AG08395 (cell line): Measurements from ENCODE around the gene GALNT16.
"Not testable (repeated sequence)": the region's sequence is repeated elsewhere in the genome, so short reads cannot be mapped to it uniquely, and the experiment has no call there.

Experiments used
- DNase-seq: peaks from one replicate; pipeline ENCODE4 v3.0.0; 2012; ENCODE audit warnings: mixed read lengths, low spot score

GALNT16 gene

DNA sequence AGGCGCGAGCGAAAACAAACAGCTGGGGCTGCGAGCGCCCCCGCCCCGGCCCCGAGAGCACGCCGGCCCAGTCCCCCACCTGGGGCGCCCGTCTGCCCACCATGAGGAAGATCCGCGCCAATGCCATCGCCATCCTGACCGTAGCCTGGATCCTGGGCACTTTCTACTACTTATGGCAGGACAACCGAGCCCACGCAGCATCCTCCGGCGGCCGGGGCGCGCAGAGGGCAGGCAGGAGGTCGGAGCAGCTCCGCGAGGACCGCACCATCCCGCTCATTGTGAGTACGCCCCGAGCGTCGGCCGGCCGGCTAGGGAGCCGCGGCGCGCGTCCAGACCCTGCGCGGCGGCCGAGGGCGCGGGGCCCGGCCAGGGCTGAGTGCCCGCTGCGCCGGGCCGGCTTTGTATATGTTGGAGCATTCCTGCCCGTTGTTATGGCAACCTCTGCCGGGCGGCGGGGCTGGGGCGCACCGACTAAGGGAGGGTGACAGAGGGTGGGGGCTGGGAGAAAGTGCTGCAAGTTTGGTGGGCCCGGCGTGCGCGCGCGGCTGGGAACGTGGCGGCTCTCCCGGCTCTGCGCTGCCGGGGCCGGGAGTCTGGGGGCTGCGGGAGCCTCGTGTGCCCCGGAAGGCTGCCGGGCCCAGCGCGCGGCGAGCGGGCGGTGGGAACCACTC lies 367 bp downstream of the GALNT16 start:
- DNase-seq: peak; percentile 8

DNA sequence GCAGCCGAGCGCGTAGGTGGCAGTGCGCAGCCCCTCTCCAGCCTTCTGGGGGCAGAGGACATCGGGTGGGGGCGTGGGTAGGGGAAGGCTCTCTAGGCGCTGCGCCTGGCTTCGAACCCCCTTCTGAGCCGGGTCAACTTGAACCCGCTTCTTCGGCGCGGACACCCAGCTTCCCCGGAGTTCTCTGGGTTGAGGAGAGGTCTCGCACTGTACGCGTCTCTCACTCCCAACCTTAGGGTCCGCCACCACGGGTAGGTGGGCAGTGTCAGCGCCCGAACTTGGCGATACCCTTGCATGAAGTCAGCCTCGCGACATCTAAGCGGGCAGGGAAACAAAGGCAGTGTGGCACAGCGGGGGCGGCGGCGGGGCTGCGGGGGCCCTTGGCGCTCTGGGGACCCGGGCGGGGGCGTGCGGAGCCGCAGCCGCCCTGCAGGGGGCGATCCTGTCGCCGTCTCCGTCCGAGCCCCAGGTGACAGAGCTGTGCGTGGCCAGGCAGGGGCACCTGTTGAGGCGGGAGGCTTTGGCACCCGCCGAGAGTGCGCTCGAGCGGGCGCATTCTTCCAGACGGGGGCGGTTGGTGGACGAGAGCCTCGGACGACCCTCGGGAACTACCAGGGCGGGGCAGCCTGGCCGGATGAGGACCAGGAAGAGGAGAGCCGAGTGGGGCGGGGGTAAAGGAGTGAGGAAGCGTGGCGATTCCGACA lies 1.1 kb downstream of the GALNT16 start:
- DNase-seq: no peak

DNA sequence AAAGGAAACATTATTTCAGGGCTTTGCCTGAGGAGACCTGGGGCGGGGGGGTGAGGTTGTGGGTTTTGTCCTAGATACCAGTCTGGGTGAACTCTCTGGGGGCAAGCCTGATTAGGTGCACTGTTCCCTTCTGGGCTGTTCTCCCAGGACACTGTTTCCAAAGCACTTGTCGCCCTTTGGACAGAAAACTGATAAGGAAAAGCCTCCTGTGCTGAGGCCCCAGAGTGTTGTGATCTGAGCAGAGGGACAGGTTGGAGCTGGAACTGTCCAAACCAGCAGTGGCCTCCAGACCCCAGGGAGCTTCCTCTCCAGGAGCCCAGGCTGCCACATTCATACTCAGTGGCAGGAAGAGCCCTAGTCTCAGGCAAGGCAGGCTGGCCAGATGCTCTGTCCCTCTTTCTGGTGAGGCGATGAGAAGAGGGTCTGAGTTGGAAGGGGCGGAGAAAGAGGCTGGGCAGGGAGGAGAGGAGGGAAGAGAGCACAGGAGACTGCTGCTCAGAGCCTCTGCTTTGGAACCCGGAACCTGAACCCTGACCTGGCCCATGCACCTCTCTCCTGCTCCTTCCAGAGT lies 1.9 kb downstream of the GALNT16 start:
- no peak for DNase-seq

DNA sequence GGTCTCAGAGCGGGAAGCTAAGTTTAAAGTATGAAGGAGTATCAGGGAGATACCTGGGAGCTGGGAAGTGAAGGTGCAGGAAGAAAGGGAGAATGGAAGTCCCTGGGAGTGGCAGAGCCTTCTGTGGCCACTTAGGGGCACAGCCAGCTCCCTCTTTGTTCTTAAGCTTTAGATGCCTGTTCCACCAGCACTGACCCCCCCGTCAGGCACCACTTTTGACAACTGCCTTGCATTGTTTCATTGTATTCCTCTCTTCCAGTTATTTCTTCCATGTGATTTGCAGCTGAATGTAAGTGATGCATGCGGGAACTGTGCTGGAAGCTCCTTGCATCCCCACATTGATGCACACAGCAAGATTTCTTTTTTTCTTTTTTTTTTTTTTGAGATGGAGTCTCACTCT lies 2.6 kb downstream of the GALNT16 start:
- no peak for DNase-seq

DNA sequence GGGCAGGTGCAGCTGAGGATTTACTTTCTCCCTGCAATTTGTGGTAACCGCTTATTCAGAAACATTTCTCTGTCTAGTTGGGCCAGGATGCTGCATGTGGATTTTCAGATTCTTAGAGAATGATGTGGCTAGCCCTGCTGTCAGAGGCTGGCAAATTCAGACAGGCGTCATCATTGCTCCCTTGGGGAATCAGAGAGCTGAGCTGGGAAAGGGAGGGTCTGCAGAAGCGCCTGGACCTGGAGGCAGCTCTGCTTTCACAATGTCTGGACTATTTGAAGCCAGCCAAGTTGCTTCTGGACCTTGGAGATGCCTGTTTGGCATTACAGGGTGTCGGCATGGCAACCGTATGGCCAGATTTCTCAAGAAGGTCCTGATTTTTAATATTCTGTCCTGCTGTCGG lies 3.4 kb downstream of the GALNT16 start:
- DNase-seq: peak; percentile 98

DNA sequence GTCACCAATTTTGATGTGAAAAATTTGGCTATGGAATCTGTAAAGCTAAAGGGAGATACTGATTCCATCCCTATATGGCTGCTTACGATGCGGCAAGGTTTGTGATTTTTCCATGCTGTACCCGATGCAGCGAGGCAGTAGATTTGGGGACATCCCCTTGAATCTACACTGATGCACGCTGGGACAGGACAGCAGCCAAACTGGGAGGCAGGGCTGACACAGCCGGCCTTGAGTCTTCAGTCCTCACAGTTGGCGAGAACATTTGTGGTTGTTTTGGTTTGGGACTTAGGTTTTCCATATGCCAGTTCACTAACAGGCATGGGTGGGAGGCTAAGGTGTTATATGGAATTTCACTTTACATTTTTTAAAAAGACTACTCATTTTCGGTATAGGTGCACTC lies 3.8 kb downstream of the GALNT16 start:
- DNase-seq: peak; percentile 54

DNA sequence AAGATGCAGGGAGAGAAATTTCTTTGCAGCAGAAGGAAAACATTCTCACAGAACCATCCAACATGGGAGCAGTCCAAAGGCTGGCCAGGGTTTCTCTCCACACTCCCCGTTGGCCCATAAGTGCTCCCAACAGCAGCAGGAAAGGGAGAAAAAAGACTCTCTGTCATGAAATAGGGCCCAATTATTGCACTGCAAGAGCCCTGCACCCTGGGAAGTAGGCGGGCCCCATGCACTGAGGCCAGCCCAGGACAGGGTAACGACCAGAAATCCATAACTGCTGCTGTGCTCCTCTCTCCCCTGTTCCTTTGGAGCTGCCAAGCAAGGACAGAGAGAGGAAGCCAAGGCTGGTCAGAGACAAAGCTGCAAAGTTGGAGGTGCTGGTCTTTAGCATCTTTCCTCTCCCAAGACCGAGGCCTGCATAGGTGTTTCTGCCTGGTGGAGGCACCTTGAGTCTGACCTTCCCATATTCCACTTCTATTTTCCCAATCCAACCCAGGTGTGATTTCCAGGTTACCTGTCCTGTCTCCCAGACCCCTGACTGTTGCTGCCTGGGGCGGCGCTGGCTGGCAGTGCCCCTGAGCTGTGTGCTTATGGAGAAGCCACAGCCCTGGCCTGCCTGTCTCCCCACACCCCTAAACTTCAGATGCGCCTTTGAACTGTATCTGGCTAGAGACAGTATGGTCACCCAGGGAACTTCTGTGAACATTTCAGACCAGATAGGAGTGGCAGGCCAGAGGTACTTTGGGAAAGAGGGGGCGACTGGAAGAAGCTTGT lies 6.8 kb downstream of the GALNT16 start:
- DNase-seq: no peak

DNA sequence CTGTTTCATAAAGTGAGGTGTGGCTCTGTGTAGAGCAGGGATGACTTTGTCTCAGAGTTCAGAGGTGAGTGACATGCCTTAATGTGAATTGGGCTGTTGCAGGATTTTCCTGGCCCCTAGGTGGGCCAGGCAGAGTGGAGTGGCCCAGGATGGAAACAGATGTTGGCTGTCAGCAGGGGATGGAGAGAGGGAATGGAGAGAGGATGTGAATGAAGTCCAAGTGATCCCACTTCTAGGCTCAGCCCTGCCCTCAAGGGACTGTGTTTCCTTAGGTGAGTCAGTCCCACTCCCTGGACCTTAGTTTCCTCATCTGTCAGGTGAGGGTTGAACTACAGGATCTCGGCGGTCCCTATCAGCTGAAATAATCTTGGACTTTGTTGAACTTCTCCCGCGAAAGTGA lies 7.5 kb downstream of the GALNT16 start:
- DNase-seq: no peak

DNA sequence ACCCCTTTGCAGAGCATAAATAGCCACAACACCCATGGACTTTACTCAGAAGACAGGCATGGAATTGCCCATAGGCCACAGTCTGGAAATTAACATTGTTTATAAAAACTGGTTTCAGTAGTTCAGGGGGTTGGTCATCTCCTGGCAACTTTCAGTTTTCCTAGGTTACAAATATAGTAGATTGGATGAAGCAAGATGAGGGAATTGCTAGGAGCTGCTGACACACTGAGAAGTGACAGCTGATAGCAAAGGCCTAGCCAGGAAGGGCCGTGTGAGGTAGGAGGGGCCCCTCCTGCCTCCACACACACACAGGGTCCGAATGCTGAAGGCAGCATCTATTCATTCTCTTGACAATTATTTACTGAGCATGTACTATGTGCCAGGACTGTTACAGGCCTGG lies 8.3 kb downstream of the GALNT16 start:
- peak; percentile 62 for DNase-seq

DNA sequence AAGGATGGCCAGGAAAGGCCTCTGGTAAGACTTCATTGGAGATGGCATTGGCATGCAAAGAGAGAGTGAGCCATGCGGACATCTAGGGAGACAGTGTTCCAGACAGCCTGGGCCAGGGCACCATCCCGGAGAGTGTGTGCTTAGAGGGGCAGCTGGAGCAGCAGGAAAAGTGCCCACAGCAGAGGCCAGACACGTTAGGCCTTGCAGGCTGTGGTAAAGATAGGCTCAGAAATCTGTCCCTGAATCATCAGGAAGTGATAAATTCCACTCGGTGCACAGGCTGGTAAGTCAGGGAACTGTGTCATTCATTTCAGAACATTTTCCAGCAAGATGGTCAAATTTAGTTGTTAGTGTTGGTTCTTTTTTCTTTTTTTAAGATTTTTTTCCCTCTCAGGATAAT lies 8.8 kb downstream of the GALNT16 start:
- peak; percentile 69 for DNase-seq

DNA sequence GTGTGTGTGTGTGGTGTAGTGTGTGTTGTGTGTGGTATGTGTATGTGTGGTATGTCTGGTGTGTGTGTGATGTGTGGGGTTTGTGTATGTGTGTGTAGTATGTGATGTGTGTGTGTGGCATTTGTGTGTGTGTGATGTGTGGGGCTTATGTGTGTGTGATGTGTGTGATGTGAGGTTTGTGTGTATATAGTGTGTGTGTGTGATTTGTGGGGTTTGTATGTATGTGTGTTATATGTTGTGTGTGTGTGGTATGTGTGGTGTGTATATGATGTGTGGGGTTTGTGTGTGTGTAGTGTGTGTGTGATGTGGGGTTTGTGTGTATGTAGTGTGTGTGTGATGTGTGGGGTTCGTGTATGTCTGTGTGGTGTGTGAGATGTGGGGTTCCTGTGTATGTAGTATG lies 9.4 kb downstream of the GALNT16 start:
- no peak for DNase-seq

DNA sequence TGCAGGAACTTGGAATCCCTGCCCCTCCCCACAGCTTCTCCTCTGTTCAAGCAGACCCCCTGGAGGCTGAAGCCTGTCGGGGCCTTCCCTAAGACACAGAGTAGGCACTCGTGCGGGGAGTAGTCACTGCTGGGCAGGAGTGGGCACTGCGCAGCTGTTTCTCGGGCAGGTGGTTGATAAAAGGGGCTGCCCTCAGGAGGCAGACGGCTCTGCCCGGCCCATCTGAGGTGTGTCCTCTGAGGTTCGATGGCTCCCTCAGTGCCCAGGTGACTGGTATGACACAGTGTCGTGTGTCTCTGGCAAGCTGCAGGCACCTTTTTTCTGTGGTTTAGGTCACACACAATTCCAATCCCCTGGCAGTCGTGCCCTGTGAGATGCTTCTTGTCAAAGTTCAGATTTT lies 10.1 kb downstream of the GALNT16 start:
- DNase-seq: no peak

DNA sequence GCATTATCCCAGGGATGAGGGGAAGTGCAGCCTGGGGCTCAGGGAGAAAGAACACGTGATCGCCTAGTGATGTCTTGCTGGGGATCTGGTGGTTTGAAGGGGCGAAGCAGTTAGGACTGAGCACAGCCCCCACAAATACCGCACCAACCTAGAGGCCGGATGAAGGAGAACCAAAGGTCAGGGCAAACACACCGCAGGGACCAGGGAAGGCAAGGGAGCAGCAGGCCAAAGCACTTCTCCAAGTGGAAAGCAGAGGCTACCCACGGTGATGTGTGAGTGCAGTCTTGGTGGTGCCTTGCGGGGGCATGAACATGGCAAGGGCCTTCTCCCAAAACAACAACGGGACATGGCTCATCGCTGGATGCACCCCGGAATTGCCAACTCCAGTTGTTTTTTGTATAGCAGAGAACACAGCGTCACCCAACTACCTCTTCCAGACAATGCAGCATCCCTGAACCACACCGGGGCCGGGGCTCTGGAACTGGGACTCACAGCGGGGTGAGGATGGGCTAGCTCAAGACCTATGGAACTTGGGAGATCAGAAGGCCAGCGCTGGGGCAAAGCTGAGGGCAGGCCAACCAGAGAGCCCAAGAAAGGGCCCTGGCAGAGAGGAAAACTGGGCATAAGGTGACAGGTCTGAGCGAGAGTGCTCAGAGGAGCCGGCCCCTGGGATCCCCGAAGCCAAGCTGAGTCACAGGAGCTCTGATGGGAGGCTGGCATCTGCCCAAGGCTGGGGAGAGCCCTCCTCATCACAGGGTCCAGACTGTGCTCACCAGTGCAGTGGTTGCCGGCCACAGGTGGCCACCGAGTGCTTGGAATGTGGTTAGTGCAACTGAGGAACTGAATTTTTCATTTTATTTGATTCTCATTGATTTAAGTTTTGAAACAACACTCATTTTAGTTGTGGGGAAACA lies 11.1 kb downstream of the GALNT16 start:
- no peak for DNase-seq

DNA sequence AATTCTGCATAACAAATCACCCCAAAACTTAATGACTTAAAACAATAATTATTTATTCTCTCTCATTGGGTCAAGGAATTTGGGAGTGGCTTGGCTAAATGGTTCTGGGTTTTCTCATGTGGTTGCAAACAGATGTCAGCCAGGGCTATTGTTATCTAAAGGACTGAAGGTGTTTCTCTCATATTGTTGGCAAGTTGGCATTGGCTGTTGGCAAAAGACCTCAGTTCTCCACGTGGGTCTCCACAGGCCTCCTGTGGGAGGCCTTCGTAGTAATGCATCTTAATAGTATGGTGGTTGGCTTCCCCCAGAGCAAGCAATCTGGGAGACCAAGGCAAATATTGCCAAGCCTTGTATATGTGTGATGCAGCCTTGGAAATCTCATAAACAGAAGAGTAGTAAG lies 14.4 kb downstream of the GALNT16 start:
- DNase-seq: no peak

DNA sequence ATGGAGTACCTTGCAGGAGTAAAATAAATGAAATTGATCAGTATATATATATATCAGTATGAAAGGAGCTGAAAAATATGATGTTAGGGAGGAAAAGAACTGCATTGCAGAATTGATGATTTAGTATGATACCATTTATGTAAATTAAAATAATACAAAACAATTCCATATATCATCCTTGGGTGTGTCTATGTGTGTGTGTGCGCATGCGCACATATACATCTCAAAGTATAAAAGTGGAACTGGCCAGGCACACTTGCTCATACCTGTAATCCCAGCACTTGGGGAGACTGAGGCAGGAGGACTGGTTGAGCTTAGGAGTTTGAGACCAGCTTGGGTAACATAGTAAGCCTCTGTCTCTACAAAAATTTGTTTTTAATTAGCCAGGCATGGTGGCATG lies 15.4 kb downstream of the GALNT16 start:
- no peak for DNase-seq

DNA sequence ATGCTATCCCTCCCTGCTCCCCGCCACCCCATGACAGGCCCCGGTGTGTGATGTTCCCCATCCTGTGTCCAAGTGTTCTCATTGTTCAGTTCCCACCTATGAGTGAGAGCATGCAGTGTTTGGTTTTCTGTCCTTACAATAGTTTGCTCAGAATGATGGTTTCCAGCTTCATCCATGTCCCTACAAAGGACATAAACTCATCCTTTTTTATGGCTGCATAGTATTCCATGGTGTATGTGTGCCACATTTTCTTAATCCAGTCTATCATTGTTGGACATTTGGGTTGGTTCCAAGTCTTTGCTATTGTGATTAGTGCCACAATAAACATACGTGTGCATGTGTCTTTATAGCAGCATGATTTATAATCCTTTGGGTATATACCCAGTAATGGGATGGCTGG lies 17.4 kb downstream of the GALNT16 start:
- DNase-seq: not testable (repeated sequence)

DNA sequence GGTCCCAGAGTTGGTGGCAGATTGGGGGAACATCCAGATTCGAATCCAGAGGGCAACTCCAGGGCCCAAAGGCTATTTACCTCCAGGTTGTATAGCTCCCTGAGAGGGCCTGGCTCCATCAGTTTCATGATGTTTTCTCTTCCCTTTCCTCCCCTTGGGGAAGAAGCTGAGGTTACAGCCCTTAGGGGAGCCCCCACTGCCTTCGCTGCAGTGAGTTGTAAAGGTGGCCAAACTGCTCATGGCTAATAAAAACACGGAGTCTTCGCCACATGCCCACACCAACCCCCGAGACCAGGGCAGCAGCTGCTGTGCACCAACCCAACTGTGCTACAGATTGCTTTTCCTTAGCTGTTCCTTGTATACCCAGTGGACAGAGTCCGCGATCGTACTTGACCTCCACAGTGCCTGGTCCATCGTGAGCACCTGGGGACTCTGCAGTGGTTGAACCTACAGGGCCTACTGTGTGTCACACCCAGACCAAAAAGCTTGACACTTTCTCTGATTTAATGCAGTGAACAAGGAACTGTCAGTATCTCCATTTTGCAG lies 20.9 kb downstream of the GALNT16 start:
- DNase-seq: no peak

DNA sequence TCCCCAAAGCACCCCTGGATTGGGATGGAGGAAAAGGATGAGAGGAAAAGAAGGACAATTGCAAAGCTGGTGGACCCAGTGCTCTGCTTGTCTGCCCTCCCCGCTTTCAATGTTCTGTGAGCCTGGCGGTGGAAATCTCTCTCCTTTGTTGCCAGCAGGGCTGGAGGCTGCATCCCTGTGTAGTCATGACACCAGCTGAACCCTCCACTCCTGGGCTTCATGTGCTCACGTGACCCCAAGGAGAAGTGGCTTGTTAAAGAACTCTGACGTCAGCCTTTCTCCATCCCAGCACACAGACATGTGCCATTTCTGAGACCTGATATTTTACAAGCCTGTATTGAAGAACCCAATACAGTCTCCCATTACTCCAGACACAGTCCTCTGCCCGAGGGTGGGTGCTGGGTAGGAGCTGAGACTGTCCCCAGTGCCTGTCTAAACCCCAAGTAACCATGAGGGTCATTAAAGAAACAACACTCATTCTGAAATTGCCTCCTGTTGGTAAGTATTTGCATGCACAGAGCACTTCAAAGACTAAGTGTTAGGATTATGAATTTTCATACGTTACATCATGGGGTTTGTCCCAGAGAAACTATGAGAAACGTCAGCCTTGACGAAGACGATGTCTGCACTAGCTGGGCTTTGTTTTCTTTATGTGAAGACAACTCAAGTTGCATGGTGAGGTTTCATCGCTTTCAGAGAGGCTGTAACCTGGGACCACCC lies 21.7 kb downstream of the GALNT16 start:
- no peak for DNase-seq

DNA sequence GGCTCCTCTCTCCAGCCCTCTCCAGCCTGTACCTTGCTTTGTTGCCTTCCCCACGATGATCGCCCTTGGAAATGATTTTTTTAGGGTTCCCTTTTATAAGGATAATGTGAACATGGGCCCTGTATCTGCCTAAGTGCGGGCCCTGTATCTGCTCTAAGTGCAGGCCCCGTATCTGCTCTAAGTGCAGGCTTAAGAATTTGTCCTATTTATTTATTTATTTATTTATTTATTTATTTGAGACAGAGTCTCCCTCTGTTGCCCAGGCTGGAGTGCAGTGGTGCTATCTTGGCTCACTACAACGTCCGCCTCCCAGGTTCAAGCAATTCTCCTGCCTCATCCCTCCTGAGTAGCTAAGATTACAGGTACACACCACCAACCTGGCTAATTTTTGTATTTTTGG lies 22.5 kb downstream of the GALNT16 start:
- no peak for DNase-seq

DNA sequence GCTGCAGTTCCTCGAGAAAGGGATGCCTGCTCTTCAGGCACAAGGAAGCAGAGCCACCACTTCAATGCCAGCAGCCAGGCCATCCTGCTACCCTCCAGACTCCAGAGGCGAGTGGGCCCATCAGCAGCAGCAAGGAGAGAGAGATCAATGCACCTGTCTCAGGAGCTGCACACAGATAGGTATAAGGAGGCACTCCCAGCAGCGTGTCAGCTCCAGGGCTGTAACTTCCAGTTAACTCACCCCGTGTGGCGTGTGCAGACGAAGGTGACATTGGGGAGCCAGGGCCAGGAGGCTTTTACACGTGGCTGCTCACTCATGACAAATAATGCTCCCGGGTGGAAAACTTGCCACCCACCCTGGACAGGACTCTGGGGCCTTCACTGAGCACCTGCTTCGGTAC lies 24.2 kb downstream of the GALNT16 start:
- no peak for DNase-seq
